HG03025 (cell line): ENCODE measurements around the gene TMEM156.

Source experiments
- ATAC-seq: cut with Tn5 transposase; IDR thresholded peaks from one replicate; pipeline ENCODE4 v1.9.1; 2021; ENCODE audit warnings: mild to moderate bottlenecking, moderate library complexity; ENCODE audit not compliant: unreplicated experiment, low FRiP score

TMEM156 gene, protein sequence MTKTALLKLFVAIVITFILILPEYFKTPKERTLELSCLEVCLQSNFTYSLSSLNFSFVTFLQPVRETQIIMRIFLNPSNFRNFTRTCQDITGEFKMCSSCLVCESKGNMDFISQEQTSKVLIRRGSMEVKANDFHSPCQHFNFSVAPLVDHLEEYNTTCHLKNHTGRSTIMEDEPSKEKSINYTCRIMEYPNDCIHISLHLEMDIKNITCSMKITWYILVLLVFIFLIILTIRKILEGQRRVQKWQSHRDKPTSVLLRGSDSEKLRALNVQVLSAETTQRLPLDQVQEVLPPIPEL

DNA sequence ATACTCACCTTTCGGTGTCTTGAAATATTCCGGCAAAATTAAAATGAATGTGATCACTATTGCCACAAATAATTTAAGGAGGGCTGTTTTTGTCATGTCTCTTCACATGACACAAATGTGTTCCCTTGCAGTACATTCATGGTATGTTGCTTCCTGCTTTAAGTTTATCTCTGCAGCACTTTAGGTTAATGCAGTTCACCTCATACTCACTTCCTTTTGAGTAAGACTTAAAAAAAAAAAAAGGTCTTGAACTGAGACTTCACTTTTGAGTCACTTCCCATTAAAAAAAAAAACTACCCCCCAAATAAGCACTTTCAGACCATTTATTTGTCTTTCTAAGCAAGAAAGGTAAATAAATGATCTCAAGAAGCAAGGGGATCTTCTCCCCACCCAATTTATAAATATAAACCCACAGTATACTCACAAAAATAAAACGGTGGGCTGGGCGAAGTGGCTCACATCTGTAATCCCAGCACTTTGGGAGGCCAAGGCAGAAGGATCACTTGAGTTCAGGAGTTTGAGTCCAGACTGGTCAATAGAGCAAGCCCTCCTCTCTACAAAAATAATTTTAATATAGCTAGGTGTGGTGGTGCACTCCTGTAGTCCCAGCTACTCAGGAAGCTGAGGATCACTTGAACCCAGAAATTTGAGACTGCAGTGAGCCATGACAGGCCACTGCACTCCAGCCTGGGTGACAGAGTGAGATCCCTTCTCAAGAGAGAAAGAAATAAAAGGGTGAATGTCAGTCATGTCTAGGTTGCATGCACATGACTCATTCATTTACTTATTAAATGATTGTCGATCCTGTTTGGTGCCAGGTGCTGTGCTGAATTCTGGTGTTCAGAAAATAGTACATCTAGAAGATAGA is at the start of gene TMEM156:
TSS of gene TMEM156 (minus strand) at position 192 of the 868 bp plus-strand sequence. CDS start at position 96, 96 bp downstream.
- ATAC-seq = no peak

DNA sequence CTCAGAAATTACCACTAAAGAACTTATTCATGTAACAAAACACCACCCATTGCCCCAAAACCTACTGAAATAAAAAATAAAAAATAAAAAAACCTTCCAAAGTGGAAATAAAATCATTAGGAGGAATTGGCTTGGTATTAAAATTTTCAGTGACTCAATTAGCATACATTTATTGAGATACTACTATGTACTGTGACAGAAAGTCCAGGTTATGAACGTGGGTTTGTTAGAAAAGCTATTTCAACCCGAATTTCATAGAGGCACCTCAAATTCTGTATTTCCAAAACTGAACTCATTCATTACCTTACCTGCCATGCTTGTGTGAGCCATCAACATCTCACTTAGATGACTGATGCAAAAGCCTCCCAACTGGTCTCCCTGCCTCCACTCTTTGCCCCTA is 46.6 kb upstream of the TMEM156 start:
- ATAC-seq = no peak

DNA sequence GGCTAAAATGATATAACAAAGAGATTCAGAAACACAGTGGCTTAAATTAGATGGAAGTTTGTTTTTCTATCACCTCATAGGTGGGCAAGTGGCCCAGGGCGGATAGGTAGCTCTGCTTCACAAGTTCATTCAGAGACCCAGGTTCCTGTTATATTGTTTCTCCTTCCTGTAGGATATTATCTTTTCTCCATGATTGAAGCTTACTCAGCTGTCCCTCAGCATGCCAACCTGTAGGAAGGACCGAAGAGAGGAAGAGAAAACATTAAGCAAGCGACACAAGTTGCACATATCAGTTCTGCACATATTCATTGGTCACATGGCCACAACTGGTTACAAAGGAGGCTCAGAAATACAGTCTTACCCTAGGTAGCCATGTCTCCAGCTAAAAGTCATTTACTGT is 36.7 kb upstream of the TMEM156 start:
- no peak for ATAC-seq

DNA sequence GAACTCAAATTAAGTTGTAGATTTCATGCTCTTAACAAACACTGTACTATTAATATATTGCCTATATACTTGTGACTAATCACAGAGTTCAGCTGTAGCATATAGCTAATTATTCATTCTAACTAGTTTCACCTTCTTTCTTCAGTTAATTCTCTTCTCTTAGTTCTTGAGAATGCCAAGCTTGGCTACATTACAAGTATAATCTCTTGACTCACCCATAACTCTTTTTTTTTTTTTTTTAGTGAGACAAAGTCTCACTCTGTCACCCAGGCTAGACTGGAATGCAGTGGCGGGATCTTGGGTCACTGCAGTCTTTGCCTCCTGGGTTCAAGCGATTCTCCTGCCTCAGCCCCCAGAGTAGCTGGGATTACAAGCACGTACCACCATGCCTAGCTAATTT is 35.2 kb upstream of the TMEM156 start:
- no peak for ATAC-seq

DNA sequence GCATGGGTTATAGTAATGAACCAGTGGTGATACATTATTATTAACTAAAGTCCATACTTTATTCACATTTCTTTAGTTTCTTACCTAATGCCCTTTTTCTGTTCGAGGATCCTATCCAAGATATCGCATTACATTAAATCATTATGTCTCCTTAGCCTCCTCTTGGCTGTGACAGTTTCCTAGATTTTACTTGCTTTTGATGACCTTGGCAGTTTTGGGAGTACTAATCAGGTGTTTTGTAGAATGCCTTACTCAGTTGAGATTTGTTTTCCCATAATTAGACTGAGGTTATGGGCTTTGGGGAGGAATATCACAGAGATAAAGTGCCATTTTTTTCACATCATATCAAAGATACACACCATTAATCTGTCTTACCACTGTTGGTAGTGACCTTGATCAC is 34.8 kb upstream of the TMEM156 start:
- ATAC-seq = no peak

DNA sequence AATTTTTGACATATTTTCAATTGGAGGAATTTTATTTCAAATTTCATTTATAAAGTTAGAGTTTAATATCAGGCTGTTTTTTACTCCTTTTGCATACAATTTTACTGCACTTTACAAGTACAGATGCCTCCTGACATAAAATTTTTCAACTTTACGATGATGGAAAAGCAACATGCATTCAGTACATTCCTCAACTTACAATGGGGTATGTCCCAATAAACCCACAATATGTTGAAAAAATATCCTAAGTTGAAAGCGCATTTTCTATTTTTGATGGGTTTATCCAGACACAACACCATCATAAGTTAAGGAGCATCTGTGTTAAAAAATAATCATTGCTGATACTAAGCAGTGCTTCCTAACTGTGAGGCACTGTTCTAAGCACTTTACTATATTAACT is 34.2 kb upstream of the TMEM156 start:
- no peak for ATAC-seq

DNA sequence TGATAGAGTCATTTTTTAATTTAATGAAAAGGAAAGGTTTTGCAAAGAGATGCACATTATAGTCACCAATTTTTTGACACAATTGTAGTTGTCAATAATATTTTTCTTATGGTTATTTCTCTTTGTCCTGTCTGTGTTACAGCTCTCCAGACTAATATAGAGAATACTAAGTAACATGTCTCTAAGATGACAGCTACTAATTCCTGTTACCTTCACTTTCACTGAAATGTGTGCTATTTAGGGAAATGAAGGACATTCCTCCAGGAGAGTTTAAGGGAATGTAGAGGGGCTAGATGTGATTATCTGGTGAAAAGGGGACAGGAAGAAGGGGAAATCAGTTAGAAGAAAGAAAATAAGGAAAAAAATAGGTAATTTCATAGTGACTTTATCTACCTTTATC is 31.2 kb upstream of the TMEM156 start:
- ATAC-seq = no peak

DNA sequence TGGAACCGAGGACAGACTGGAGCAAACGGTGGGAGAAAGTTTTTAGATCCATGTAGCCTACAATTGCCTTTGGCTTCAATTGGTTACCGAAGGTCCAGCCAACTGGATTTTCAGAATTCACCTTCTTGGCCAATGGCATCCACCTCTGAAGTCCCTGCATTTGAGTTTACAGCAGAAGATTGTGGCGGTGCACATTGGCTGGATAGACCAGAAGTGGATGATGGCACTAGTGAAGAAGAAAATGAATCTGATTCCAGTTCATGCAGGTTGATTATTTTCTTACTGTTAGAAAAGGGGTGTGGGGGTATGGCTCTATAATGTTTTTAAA is 30.5 kb upstream of the TMEM156 start:
- ATAC-seq = no peak

DNA sequence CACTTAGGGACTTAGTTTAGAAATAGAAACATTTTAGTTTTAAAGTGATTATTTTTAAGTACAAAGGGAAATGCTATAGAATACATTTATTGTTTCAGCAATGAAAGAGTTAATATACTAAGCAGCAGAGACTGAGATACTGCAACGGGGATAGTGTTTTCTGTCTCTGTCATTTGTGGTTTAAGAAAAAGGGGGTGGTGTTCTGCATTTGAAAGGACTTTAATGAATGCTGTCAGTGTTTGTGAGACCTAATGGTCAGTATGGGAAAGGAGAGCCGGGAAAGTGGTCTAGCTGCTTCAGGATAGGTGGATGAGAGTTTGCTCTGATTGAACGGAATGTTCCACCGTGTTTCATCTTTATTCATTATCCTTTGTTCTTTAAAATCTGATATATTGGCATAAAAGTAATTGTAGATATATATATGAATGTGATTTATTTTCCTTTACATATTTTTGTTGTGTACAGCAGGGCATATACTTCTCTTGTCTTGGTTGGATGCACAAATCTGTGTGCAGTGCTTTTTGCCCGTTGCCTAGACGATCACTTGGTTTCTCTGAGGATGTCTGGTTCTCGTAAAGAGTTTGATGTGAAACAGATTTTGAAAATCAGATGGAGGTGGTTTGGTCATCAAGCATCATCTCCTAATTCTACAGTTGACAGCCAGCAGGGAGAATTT is 30.0 kb upstream of the TMEM156 start, which contains the start of gene KLHL5:
TSS of gene KLHL5 (plus strand) at position 139 of the 676 bp plus-strand sequence. CDS start at position 560, 421 bp downstream.
- ATAC-seq = no peak

DNA sequence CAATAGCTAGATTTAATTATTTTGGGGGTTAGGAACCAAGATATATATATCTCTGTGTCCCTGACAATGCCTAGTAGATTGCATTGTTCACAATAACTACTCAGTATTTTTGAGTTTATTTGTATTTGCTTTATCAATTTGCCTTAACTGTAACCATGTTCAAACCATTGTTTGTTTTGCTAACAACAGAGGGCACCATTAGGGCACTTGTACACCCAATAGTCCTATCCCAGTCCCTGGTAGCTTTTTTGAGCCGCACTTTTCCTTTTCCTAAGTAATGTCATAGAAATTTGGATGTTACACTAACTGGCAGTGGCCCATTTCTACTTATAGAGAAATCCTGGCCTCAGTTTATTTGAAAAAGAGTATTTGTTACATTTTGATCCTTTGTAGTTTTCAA is 29.2 kb upstream of the TMEM156 start:
- no peak for ATAC-seq

DNA sequence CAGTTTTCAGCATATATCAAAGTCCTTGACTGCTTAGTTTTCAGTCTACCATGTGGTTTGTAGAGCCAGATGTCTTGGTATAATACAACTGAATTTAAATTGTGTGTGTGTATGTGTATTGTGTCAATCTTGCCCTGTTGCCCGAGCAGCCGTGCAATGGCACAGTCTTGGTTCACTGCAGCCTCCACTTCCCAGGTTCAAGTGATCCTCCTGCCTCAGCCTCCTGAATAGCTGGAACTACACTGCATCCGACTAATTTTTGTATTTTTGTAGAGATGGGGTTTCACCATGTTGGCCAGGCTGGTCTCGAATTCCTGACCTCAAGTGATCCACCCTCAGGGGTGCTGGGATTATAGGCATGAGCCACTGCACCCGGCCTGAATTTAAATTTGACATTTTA is 23.8 kb upstream of the TMEM156 start:
- no peak for ATAC-seq

DNA sequence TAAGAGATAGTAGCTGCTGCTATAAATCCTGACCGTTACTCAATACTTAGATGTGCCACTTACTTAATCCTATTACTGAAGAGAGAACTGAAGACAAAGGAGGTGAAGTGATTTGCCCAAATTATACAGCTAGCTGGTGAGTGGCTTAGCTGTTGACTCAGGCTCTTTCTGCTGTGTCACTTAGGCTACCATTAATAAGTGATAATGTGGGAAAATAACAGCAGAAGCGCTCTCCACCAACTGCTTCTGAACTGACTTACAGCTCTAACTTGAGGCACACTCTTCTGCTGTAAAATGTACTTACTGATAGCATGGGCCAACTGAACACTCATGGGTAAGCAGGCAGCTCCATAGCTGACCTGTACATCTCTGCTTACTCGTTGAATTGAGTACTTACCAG is 22.3 kb upstream of the TMEM156 start:
- ATAC-seq = no peak

DNA sequence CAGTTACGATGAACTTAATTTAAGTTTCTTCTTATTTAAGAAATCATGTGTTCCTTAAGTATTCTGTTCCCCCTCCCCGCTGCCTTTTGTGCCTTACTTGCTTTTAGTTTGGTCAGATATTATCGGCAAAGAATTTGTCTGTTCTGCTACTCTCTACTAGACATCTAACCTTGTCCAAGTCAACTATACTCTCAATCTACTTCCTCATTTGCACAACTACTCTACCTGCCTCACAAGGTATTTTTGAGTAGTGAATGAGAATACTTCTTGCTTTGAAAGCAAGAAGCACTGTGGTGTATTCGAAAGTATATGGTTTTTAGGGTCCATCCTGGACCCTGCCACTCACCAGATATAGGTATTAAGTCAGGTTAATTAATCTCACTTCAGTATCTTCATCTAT is 21.8 kb upstream of the TMEM156 start:
- ATAC-seq = no peak

DNA sequence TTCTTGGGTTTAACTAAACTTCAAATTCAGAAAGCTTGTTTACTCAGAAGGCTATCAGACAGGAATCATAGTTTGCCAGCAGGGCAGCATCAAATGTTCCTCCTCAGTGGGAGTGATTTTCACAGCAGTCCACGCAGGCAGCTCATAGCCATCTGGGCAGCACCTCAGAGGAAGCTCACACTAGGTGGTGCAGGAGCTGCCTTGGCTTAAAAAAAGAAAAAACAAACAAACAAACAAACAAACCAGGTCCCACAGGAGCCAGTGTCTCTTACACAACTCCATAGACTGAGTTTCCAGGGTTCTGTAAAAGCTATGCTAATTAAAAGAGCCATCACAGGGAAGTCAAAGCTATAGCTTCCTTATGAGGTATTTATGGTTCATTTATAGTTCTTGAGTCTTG is 19.3 kb upstream of the TMEM156 start:
- ATAC-seq = no peak

DNA sequence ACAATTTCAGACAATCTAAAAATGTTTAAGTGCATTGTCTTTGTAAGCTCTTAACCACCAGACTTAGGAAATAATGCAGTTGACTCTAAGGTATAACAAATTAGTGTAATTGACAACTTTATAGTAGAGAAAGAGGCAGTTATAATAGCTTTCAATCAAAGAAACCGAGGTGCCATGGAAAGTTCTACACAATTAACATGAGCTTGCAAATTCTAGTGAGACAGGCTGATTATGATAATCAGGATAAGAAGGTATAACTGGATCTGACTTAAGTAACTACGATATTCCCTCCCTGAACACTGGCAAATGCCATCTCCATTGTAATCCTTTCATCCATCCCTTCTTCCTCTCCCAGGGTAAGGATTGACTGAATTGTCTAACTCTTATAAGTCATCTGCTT is 18.4 kb upstream of the TMEM156 start:
- ATAC-seq = no peak

DNA sequence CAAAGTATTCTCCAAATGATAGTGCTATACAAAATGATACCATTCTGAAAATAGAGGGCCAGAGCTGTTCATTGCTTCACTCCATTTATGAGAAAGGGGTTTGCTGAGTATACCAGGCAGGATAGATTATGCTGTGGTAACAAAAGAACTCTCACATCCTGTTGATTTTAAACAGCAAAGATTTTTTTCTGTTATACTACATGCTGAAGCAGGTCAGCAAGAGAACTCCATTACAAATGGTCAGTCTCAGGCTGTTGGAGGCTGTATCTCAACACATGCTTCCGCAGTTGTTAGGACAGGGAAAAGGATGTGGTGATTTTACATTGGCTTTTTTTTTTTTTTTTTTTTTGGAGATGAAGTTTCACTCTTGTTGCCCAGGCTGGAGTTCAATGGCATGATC is 16.1 kb upstream of the TMEM156 start:
- ATAC-seq = no peak

DNA sequence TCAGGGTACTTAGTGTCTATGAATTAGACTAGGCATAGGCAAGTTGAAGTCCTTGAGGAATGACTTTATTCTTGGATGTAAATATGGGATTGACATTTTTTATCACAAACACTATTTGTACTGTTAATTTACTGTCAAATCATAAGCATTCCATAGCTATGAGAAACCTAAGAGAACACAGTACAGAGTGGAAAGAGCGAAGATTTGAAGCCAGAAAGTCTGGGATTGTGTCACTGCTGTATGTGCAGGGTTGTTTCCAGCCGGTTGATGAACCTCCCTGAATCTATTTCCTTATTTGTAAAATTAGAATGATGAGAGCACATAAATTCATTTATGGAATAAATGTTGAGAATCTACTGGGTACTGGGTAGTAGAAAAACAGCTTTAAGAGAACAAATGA is 15.5 kb upstream of the TMEM156 start:
- no peak for ATAC-seq

DNA sequence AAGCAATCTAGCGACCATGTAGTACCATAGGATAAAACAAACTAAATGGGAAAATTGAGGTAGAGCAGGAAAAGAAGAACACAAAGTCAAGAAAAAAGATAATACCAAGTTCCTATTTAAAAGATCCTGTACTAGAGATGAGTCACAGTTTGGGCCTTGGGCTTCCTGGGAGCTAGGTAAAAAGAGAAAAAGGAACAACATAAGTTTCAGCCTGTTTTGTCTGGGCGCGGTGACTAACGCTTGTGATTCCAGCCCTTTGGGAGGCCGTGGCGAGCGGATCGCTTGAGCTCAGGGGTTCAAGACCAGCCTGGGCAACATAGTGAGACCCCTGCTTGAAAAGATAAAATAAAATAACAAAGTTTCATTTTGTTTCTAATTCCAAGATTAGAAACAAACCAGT is 14.0 kb upstream of the TMEM156 start:
- no peak for ATAC-seq

DNA sequence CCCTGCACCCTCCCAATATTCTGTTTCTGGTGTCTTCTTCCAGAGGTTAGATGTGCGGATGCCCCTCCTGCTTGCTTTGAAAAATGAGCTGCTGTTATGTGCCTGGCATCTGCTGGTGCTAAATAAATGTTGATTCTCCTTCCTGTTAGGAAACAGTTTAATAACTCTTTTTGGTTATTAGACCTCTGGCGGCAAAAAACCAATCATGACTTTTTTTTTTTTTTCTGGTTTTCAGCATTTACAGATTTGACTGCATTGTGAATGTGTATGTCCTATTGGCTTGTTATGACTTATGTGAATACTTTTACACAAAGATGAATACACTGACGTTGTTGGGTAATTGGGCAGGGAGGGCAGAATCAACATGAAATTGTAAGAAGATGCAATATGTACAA is 13.6 kb upstream of the TMEM156 start:
- no peak for ATAC-seq

DNA sequence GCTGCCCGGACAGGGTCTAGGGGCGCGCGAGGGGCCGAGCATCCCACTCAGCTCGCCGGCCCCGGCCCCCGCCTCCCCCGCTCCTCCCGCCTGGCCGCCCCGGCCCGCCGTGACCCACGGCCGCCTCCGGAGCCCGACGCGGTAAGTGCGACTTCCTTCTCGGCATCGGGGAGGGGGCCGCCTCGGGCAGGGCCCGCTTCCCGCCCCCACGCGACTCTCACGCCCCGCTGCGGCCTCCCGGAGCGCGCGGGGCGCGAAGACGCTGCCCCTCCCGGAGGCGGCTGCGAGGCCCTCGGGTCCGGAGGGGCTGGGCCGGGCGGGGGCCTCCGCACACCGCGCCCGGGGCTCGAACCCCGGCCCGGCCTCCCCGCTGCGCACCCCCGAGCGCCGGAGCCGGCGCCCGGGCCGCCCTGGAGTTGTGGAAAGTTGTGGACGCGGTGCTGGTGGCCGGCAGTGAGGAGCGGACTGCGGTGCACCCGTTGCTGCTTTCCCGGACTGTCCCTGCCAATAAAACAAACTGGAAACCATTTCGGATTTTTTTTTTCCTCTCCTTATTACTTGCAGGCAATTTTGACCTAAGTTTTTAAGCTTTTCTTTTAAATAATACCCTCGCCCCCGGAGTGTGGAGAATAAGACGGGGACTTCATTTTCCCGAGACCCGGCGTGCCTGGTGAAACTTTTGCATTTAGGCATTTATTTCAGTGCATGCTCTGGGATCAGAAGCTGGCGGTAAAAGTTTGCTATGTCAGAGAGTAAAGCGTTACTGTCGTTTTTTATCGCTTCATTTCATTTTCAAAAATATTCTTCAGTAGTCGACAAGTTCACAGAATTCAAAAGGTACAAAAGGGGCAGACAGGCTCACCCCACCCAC is 13.0 kb upstream of the TMEM156 start:
- ATAC-seq = peak; percentile 38
